Pulmonary artery endothelial cell (primary cell): ENCODE measurements around the gene RNU6-8. TPM values are rescaled to one million over a fixed set of nuclear protein-coding genes. Genes with fewer than 3 reads are reported as not detected.

Experiments
- DNase-seq: peaks from one replicate; pipeline ENCODE4 v3.0.0-alpha.2; 2011; ENCODE audit warnings: low read depth, low spot score
- total RNA-seq: library from RNA; depleted of rRNA; stranded (reverse); fragments of >200 nt; gene quantifications from 2 replicates; pipeline ENCODE4 v1.2.3, GENCODE V29; 2014

Gene RNU6-8
- total RNA-seq, 1 donor from 2014 or later, result not detected

DNA sequence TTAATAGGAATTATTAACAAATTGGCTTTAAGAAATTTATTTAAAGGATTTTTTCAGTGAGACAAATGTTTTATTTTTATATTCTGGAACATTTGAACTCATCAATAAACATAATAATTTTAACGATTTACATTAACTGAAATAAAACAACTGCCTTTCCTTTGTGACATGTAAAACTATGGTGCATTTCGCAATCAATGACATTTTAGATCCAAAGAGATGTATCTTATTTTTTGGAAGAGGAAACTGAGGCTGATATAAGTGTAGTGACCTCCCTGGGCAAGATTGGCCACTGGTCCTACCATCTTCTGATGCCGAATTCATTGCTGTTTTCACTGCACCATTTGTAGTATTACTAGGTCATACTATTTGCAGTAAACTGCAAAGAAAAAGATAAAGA lies 2.5 kb upstream of the RNU6-8 start:
- DNase-seq, result no peak

DNA sequence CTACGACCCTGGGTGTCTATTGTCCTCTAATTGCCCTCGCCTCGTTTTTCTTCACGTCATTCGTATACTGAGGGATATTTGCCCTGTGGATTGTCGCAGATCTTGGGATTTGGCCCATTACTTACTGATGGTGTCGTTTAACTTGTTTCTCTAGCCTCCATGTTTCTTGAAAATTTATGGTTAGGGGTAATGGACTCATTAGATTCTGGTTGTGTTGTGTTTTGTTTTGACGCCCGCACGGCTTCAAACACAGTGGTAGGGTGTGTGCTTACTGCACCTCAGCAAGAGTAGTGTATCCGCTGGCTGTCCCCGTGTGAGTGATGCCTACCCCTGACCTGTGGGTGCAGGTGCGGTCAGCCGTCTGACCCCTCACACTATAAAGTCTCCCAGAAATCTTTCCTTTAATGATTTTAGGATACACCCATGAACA lies 874 bp upstream of the RNU6-8 start:
- DNase-seq, result no peak

DNA sequence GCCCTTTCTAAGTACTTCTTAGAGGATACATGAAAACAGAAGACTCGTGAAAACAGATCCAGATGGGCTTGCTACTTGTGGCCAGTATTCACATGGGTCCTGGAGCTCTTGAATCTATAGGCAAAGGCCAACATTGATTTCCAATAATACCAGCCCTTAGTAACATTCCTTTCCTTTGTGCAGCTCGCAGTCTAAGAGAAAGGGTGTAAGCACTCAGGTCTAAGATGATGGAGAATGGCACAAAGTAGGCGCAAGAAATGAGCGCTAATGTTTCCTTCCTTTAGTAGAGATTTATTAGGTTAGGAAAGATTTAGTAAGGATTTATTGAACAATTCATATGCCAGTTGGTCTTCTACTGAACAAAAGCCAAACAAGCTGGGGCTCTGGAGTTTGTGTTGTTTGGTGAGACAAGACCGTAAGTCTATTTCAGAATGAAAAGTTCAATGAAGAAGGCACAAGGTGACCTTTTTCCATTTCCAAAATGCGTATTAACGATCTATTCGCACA lies 525 bp downstream of the RNU6-8 start:
- no peak for DNase-seq

GRCh38 chr14:32201816-32202490 lies 1.1 kb downstream of the RNU6-8 start, which contains the start of gene RNU6-7:
Gene RNU6-7, plus strand, starts transcription at chr14:32202045.
- no peak for DNase-seq

- no peak for DNase-seq
Observed at GRCh38 chr14:32201193-32201815, 1.8 kb downstream of the RNU6-8 start.

DNA sequence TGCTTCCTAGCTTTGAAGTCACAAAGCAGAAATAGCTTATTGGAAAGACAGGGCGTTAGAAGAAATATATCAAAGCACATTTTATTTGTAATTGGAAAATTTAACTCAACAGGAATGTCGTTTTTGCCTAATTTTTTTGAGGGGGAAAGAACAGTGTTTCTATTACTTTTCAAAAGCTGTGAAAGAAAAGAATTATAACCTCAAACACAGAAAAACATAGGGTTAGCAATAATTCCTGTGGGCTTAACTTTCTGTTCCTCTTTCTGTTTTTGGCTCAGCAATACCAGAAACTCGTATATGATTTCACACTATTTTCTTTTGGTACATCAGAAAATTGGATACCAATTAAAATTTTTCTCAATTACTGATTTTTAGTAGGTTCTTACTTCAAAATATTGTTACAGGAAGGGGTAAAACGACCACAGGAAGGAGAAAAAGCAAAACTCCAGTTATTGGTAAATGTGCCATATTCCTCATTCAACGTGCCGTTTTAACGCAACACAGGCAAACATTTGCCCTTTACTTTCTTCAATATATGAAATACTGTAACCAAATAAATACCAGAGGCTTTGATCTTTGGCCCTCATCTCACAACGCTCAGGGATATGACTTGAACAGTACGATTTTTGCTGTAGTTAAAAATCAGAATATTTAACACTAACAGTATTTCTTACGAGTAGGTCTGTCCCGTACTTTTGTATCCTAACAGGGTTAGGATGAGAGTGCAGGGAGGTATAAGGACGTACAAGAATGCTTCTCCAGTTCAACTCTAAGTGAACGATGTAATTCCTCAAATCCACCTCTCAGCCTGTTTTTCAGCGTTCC lies 2.5 kb downstream of the RNU6-8 start:
- no peak for DNase-seq

- DNase-seq, result no peak
Observed at GRCh38 chr14:32197919-32198318, 5.2 kb downstream of the RNU6-8 start.

DNA sequence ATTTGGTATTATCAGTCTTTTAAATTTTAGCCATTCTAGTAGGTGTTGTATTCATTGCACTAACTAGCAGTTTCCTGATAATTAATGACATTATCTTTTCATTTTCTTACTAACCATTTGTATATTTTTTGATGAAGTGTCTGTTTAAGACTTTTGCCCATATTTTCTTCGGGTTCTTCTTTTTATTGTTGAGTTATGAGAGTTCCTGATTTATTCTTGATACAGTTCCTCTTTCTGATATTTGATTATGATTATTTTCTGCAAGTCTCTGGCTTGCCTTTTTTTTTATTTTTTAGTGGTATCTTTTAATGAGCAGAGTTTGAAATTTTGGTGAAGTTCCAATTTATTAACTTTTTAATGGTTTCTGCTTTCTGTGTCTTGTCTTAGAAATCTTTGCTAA lies 7.4 kb downstream of the RNU6-8 start:
- no peak for DNase-seq

GRCh38 chr14:32193532-32193931 lies 9.5 kb downstream of the RNU6-8 start:
- DNase-seq, result no peak

- DNase-seq, result no peak
Observed at GRCh38 chr14:32192712-32193373, 10.2 kb downstream of the RNU6-8 start.

- no peak for DNase-seq
Observed at GRCh38 chr14:32190673-32191072, 12.4 kb downstream of the RNU6-8 start.

- no peak for DNase-seq
Observed at GRCh38 chr14:32189811-32190210, 13.3 kb downstream of the RNU6-8 start.

DNA sequence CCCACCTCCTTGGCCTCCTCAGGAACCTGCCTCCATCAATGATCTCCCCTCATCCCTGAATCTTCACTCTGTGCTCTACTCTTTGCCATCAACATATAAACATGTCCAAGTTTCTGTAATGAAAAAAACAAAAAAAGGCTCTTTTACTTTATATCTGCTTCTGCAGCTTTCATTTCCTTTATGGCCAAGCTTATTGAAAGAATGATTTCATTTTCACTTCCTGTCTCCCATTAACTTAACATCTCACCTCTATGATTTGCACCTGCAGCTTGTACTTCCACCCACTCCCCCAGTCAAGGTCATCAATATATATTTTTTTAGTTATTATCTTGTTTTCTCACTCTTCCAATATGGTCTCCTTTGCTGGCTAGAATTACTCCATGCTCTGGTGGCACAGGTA lies 16.8 kb downstream of the RNU6-8 start:
- no peak for DNase-seq

DNA sequence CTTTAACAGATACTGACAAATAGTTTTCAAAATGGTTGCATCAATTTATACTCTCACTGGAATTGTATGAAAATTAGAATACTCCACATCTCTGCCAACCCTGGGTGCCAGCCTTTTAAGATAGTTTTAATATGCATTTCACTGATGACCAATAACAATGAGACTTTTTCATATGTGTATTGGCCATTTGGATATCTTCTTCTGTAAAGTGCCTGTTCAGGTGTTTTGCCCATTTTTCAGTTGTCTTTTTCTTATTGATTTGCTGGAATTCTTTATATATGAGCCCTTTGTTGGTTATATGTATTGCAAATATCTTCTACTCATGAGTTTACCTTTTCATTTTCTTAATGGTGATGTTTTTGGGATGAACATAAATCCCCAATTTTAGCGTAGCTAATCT lies 18.0 kb downstream of the RNU6-8 start:
- DNase-seq, result no peak

GRCh38 chr14:32183151-32184058 lies 19.7 kb downstream of the RNU6-8 start:
- DNase-seq, result no peak

GRCh38 chr14:32171469-32171868 lies 31.6 kb downstream of the RNU6-8 start:
- DNase-seq, result no peak

- DNase-seq, result no peak
Observed at GRCh38 chr14:32169191-32169590, 33.9 kb downstream of the RNU6-8 start.

- DNase-seq, result no peak
Observed at GRCh38 chr14:32167907-32168306, 35.2 kb downstream of the RNU6-8 start.

GRCh38 chr14:32166924-32167323 lies 36.1 kb downstream of the RNU6-8 start:
- no peak for DNase-seq

- no peak for DNase-seq
Observed at GRCh38 chr14:32166029-32166428, 37.0 kb downstream of the RNU6-8 start.
